ENCODE results near the gene COPS4.
"Not testable (repeated sequence)": the region's sequence is repeated elsewhere in the genome, so short reads cannot be mapped to it uniquely, and the experiment has no call there.

COPS4 gene

DNA sequence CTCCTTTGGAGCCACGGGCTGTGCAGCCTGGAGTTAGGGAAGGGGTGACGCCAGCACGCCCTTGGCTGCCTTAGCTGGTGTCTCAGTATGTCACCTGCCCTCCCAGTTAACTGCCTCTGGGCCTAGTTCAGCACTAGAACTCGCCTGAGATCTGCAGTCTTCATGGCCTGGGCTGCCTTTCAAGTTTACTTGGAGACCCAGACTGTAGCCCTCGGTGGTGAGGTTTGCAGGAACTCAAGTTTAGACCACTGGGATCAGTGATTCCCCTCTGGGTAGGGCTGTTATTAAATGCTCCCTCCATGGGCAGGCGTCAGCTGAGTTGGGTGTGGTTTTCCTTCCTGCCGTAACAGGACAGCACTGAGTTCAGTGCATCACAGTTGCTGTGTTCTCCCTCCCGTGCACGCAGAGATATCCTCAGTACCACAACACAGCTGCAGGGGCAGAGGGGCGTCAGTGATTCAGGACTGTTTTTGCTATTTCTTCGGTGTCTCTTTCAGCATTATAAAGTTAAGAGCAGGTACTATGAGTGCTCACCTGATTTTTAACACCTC is 49.0 kb downstream of the COPS4 start:
- Mint-ChIP-seq H3K27ac (peak overlapping the region; percentile 86), H3K9me3 (no peaks in the 10 kb centered on the region), H3K4me3 (peak overlapping the region in 1 of 2 donors; percentile 39), H3K36me3 (peaks cover 3 to 16% of the 10 kb centered on the region in 2 donors), H3K27me3 (no peaks in the 10 kb centered on the region), H3K4me1 (peaks cover 26 to 48% of the 10 kb centered on the region in 2 donors)
- DNase-seq (peak; percentile 37), ATAC-seq (replicated peaks) (peak; percentile 94 to 96)

GRCh38 chr4:83084956-83085355 is 50.0 kb downstream of the COPS4 start:
- not testable (repeated sequence) for H3K9me3 Mint-ChIP-seq; H3K27me3 Mint-ChIP-seq; H3K4me3 Mint-ChIP-seq; ATAC-seq (replicated peaks); DNase-seq
- Mint-ChIP-seq H3K27ac (peak overlapping the region; percentile 51), H3K36me3 (peaks cover 10 to 22% of the 10 kb centered on the region in 2 donors), H3K4me1 (peaks cover 31 to 55% of the 10 kb centered on the region in 2 donors)

GRCh38 chr4:83089410-83090157 is 54.6 kb downstream of the COPS4 start:
- peaks cover 22 to 40% of the 10 kb centered on the region in 2 donors for H3K4me1 Mint-ChIP-seq

DNA sequence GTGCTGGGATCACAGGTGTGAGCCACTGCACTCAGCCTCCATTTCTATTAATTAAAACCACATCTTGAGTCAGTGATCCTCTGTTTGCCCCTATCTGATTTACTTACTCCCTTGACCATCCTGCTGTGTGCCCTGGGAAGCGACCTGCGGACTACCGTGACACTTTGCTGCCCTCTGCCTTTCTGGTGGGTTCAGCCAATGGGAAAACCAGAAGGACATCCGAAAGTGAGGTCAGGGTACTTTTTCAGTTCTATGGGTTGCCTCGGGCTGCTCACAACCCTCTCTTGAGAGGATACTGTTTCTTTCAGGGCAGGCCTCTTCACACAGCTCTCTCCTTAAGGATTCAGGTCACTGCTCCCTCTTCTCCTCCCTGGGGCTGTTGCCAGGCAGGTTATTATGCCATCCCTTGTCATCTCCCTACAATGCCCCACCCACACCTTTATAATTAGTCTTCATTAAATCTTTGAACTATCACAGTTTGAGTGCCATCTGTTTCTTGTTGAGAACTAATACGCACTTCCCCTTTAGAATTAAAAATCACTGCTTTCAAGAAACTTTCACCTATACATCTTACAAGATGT is 58.2 kb downstream of the COPS4 start:
- Mint-ChIP-seq H3K27me3 (no peaks in the 10 kb centered on the region), H3K4me1 (peaks cover 27 to 36% of the 10 kb centered on the region in 2 donors), H3K9me3 (no peaks in the 10 kb centered on the region), H3K27ac (peak overlapping the region; percentile 49), H3K4me3 (no peak overlapping the region), H3K36me3 (peaks cover 27 to 62% of the 10 kb centered on the region in 2 donors)
- DNase-seq (no peak), ATAC-seq (replicated peaks) (no peak)

More at GRCh38 chr4:83089410-83090157, 54.6 kb downstream of the COPS4 start:
- Mint-ChIP-seq H3K27ac (peak overlapping the region; percentile 37), H3K4me3 (no peak overlapping the region), H3K9me3 (no peaks in the 10 kb centered on the region), H3K36me3 (peaks cover 21 to 44% of the 10 kb centered on the region in 2 donors), H3K27me3 (no peaks in the 10 kb centered on the region)
- ATAC-seq (replicated peaks) (no peak), DNase-seq (no peak)

DNA sequence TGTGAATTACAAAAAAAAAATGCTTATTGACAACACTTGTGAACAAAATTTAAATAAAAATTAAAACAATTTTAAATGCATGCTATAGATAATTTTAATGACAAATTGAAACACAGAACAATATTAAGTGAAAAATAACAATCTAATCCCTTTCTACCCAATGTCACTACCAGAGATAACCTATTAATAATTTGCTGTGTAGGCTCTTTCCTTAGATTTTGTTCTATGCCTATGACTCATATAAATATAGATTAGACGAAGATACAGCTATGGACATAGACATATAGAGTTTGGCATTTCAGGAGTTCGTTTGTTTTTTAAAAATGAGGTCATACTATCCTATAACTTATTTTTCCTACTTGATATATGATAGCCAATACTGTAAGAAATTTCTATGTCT is 61.4 kb downstream of the COPS4 start:
- no peaks in the 10 kb centered on the region for H3K9me3 Mint-ChIP-seq
- no peak for ATAC-seq (replicated peaks)
- DNase-seq, result no peak
- peak overlapping the region; percentile 51 for H3K27ac Mint-ChIP-seq
- H3K4me3 Mint-ChIP-seq, result no peak overlapping the region
- no peaks in the 10 kb centered on the region for H3K27me3 Mint-ChIP-seq
- peaks cover 23 to 59% of the 10 kb centered on the region in 2 donors for H3K36me3 Mint-ChIP-seq
- H3K4me1 Mint-ChIP-seq, result peaks cover 17 to 36% of the 10 kb centered on the region in 2 donors

DNA sequence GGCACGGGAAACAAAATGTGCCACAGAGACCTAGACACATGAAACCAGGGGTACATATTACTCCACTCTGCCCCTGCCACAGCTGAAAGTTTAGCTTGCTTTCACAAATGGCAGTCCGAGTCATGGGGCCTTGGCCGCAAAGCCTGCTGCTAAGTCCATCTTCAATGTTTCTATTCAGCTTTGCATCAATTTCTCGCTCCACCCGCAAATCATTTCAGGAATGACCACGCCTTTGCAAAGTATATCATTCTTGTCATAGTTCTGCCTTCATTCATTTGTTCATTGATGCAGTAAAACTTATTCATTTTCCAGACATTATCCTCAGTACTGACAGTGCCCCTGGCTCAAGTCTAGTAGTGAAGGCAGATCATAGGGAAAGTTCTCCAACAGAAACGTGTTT is 70.0 kb downstream of the COPS4 start:
- H3K36me3 Mint-ChIP-seq, result peaks cover 14 to 31% of the 10 kb centered on the region in 2 donors
- no peaks in the 10 kb centered on the region for H3K9me3 Mint-ChIP-seq
- no peaks in the 10 kb centered on the region for H3K27me3 Mint-ChIP-seq
- ATAC-seq (replicated peaks) (no peak), DNase-seq (no peak)
- peak overlapping the region; percentile 76 for H3K27ac Mint-ChIP-seq
- H3K4me3 Mint-ChIP-seq, result no peak overlapping the region
- H3K4me1 Mint-ChIP-seq, result peaks cover 23 to 60% of the 10 kb centered on the region in 2 donors

DNA sequence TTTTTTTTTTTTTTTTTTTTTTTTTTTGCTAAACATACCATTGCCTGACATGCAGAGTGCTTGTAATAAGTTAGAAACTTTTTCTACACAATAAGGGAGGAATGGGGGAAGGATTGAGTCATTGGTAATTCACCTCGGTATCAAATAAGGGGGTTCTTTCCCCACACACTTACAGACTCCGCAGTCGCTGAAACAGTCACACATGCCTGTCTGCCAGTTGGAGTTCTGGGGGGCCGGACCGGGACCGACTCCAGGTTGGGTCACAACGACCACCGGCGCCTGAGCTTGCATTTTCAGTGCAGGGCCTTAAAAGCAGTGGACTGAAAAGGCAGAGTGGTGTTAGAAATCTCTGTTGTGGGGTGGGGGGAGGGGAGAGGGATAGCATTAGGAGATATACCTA is 72.6 kb downstream of the COPS4 start:
- ATAC-seq (replicated peaks) (no peak), DNase-seq (no peak)
- peak overlapping the region; percentile 73 for H3K27ac Mint-ChIP-seq
- H3K4me1 Mint-ChIP-seq, result peaks cover 19 to 50% of the 10 kb centered on the region in 2 donors
- H3K36me3 Mint-ChIP-seq, result peaks cover 6 to 15% of the 10 kb centered on the region in 2 donors
- no peaks in the 10 kb centered on the region for H3K9me3 Mint-ChIP-seq
- no peaks in the 10 kb centered on the region for H3K27me3 Mint-ChIP-seq
- peak overlapping the region in 1 of 2 donors; percentile 52 for H3K4me3 Mint-ChIP-seq

- Mint-ChIP-seq H3K36me3 (peaks cover 4 to 10% of the 10 kb centered on the region in 2 donors), H3K27me3 (no peaks in the 10 kb centered on the region), H3K4me3 (peak overlapping the region; percentile 93), H3K27ac (peak overlapping the region; percentile 98), H3K4me1 (peaks cover 21 to 55% of the 10 kb centered on the region in 2 donors), H3K9me3 (no peaks in the 10 kb centered on the region)
- DNase-seq, result no peak
- ATAC-seq (replicated peaks), result no peak
These were observed 73.3 kb downstream of the COPS4 start for GRCh38 chr4:83108101-83108861.

DNA sequence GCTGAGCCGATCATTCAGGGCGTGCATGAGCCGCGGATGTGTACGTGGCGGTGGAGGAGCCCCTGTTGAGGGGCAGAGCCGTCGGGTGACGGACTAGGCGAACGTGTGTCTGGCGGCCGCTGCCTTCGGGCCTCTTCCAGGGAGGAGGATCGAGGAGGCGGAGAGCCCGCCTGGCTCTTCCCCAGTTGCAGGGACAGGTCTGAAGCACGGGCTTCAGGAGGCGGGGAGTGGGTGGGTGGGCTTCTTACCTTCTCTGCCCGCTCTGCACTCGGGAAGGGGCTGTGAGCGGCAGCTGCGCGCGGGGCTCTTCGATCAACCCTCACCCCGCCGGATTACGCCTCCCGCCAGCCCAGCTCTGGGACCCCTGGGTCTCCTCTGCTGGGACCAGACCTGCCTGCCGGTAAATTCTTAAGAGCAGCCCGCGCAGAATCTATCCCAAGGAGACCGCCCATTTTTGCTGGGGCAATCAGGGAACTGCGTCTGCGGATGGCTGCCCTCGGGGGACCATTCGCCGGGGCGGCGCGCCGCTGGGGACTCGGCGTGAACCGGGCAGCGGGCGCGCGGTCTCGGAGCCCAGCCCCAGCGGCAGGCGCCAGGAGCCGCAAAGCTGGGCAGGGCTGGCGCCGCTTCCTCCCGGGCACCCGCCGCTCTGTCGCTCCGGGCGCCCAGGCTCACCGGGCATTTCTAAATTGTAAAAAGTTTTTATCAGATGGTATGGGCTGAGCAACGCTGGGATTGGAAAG is 74.7 kb downstream of the COPS4 start:
- Mint-ChIP-seq H3K27me3 (no peaks in the 10 kb centered on the region), H3K27ac (peak overlapping the region; percentile 98), H3K4me1 (peaks cover 24 to 57% of the 10 kb centered on the region in 2 donors), H3K9me3 (no peaks in the 10 kb centered on the region), H3K36me3 (peaks cover 4 to 7% of the 10 kb centered on the region in 2 donors), H3K4me3 (peak overlapping the region; percentile 93)
- peak; percentile 57 to 64 for ATAC-seq (replicated peaks)
- peak; percentile 65 for DNase-seq

DNA sequence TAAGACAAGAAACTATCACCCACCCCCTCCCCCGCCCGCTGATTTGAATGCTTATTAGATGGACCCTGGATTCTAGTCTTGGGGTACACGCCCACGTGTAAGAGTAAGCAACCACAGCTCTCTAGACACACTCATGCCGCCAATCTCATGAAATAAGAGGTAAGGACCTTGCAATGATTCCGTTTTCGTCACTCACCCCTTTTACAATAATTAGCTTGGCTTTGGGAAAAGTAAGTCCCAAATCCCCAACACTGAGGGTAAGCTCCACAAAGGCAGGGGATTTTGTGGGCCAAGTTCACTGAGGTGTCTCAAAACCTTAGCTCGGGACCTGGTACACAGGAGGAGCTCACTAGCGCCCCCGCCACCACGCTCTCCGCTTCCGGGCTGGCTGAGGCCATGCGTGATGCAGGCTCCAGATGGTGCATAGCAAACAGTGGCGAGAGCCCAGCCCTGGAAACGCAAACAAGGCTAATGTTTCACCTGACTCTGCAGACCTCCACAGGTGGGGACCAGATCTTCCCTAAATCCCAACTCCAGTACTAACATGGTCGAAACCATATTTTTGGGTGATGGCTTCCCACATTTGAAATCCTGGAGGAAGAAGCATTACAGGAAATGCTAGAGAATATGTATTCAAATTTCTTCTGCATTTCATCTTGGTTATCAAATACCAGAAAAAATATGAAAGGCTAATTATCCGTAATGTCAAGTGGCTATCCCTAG is 75.4 kb downstream of the COPS4 start:
- no peaks in the 10 kb centered on the region for H3K27me3 Mint-ChIP-seq
- H3K36me3 Mint-ChIP-seq, result peaks cover 1 to 2% of the 10 kb centered on the region in 2 donors
- DNase-seq (peak; percentile 91), ATAC-seq (replicated peaks) (peak; percentile 83 to 84)
- no peaks in the 10 kb centered on the region for H3K9me3 Mint-ChIP-seq
- H3K4me1 Mint-ChIP-seq, result peaks cover 20 to 57% of the 10 kb centered on the region in 2 donors
- peak overlapping the region; percentile 98 for H3K27ac Mint-ChIP-seq
- peak overlapping the region; percentile 93 for H3K4me3 Mint-ChIP-seq

DNA sequence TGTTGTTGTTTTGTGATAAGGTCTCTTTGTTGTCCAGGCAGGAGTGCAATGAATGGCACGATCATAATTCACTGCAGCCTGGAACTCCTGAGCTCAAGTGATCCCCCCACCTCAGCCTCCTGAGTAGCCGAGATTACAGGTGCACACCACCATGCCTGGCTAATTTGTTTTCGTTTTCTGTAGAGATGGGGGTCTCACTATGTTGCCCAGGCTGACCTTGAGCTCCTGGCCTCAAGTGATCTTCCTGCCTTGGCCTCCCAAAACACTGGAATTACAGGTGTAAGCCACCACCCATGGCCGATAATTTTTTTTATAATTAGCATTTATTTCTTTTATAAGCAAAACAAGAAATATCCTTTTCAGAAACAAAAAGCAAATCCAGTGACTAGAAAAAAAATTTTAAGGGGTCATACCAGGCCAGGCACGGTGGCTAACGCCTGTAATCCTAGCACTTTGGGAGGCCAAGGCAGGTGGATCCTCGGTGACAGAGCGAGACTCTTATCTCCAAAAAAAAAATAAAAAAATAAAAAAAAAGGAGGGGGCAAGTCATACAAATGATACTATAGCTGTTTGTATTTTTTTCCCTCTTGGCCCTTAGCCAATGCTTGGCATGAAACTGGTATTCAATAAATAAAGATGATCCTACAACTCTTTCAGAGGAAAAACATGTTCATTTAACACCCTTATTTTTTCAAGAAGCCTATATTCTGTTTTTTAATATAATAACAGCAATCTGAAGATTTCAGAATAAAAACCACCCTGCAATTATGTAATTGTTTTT is 76.2 kb downstream of the COPS4 start:
- H3K36me3 Mint-ChIP-seq, result no peaks in the 10 kb centered on the region
- ATAC-seq (replicated peaks), result no peak
- H3K4me1 Mint-ChIP-seq, result peaks cover 22 to 64% of the 10 kb centered on the region in 2 donors
- peak overlapping the region; percentile 93 for H3K4me3 Mint-ChIP-seq
- no peaks in the 10 kb centered on the region for H3K9me3 Mint-ChIP-seq
- peak overlapping the region; percentile 98 for H3K27ac Mint-ChIP-seq
- H3K27me3 Mint-ChIP-seq, result no peaks in the 10 kb centered on the region
- no peak for DNase-seq

GRCh38 chr4:83111751-83112141 is 76.8 kb downstream of the COPS4 start:
- H3K27ac Mint-ChIP-seq, result peak overlapping the region; percentile 89
- not testable (repeated sequence) for H3K27me3 Mint-ChIP-seq; H3K36me3 Mint-ChIP-seq; ATAC-seq (replicated peaks); H3K9me3 Mint-ChIP-seq; DNase-seq
- H3K4me3 Mint-ChIP-seq, result peak overlapping the region; percentile 56 to 79
- peaks cover 22 to 62% of the 10 kb centered on the region in 2 donors for H3K4me1 Mint-ChIP-seq
